ENCODE results near the gene TAF6. TPM values are rescaled to one million over a fixed set of nuclear protein-coding genes. Genes with fewer than 3 reads are reported as not detected.

TAF6 gene
- total and polyA plus RNA-seq, 10 donors = 16.5 to 44.0 (median 36.2) TPM

- H3K27me3 ChIP-seq (replicated peaks in 1 of 7) = no peaks in the 10 kb centered on the region
- H3K4me3 ChIP-seq = peak overlapping the region; percentile 58 to 99 (median 90)
- TF ChIP-seq POLR2AphosphoS5 (IDR thresholded peaks at IDR 0.05) (no peak), CTCF (IDR thresholded peaks at IDR 0.05 in 8 of 11, conservative IDR thresholded peaks at IDR 0.05 in 3 of 11) (no peak), POLR2A (IDR thresholded peaks at IDR 0.05) (no peak)
- no peaks in the 10 kb centered on the region for H3K9me3 ChIP-seq
- H3K36me3 ChIP-seq = peaks cover 7 to 69% (median 50%) of the 10 kb centered on the region in 6 donors
- DNase-seq = no peak
- intact Hi-C loops (cut with DNase I; ENCODE audit: low total_unique reads) = no loop called here
- H3K4me1 ChIP-seq = peaks cover 13 to 38% (median 32%) of the 10 kb centered on the region in 6 donors
- WGBS, 5 donors = 63 to 83% (median 77%) methylated on average over 12 of the region's 12 CpGs
- H3K27ac ChIP-seq = peak overlapping the region in 6 of 8 donors; percentile 89 to 97 (median 94)
These were observed 19.7 kb downstream of the TAF6 start for GRCh38 chr7:100099452-100099851.

GRCh38 chr7:100098913-100099312, 20.2 kb downstream of the TAF6 start:
- Histone ChIP-seq H3K4me1 (peaks cover 13 to 41% (median 32%) of the 10 kb centered on the region in 6 donors), H3K4me3 (no peak overlapping the region), H3K27me3 (replicated peaks in 1 of 7) (no peaks in the 10 kb centered on the region), H3K27ac (peak overlapping the region in 3 of 8 donors; percentile 13 to 96 (median 92)), H3K9me3 (no peaks in the 10 kb centered on the region), H3K36me3 (peaks cover 7 to 69% (median 55%) of the 10 kb centered on the region in 6 donors)
- WGBS, 5 donors = 85 to 89% (median 87%) methylated on average over 10 of the region's 10 CpGs
- TF ChIP-seq POLR2A (IDR thresholded peaks at IDR 0.05) (no peak), CTCF (IDR thresholded peaks at IDR 0.05 in 8 of 11, conservative IDR thresholded peaks at IDR 0.05 in 3 of 11) (no peak), POLR2AphosphoS5 (IDR thresholded peaks at IDR 0.05) (no peak)
- intact Hi-C loops (cut with DNase I; ENCODE audit: low total_unique reads) = no loop called here
- no peak for DNase-seq

- Histone ChIP-seq H3K4me1 (peaks cover 13 to 59% (median 19%) of the 10 kb centered on the region in 6 donors), H3K27me3 (replicated peaks in 1 of 7) (no peaks in the 10 kb centered on the region), H3K27ac (no peak overlapping the region), H3K4me3 (no peak overlapping the region), H3K36me3 (peaks cover 10 to 91% (median 87%) of the 10 kb centered on the region in 6 donors), H3K9me3 (no peaks in the 10 kb centered on the region)
- WGBS, 5 donors = 88 to 96% (median 95%) methylated on average over 17 of the region's 17 CpGs
- TF ChIP-seq CTCF (IDR thresholded peaks at IDR 0.05 in 8 of 11, conservative IDR thresholded peaks at IDR 0.05 in 3 of 11) (no peak), POLR2AphosphoS5 (IDR thresholded peaks at IDR 0.05) (peak in 1 of 3 donors; percentile 20)
- intact Hi-C loops (cut with DNase I; ENCODE audit: low total_unique reads) = no loop called here
- DNase-seq = no peak
These were observed 23.5 kb downstream of the TAF6 start for GRCh38 chr7:100095704-100096103.

DNA sequence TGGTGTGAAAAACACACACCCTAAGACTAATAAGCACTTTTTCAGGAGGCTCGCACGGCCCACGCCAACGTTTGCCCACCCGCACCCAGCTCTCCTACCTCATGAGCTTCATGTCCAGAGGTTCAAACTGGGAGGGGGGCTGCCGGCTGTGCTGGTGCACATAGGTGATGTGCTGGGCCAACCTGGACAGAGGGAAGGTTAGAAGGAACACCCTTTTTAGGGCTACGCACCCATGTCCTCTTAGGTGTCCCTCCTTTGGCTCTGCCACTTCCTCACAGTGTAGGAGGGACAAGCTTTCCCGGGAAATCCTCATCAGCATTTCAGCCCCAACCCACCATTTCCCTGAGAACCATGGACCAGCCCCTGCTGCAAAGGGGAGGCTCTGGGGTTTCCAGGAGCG, 23.9 kb downstream of the TAF6 start:
- DNase-seq = no peak
- peaks cover 13 to 63% (median 21%) of the 10 kb centered on the region in 6 donors for H3K4me1 ChIP-seq
- H3K27me3 ChIP-seq (replicated peaks in 1 of 7) = no peaks in the 10 kb centered on the region
- intact Hi-C loops (cut with DNase I; ENCODE audit: low total_unique reads) = no loop called here
- H3K36me3 ChIP-seq = peaks cover 10 to 95% (median 91%) of the 10 kb centered on the region in 6 donors
- WGBS, 5 donors = 72 to 91% (median 89%) methylated on average over 9 of the region's 9 CpGs
- TF ChIP-seq POLR2AphosphoS5 (IDR thresholded peaks at IDR 0.05) (no peak), POLR2A (IDR thresholded peaks at IDR 0.05) (no peak), CTCF (IDR thresholded peaks at IDR 0.05 in 8 of 11, conservative IDR thresholded peaks at IDR 0.05 in 3 of 11) (no peak)
- H3K9me3 ChIP-seq = no peaks in the 10 kb centered on the region
- no peak overlapping the region for H3K4me3 ChIP-seq
- no peak overlapping the region for H3K27ac ChIP-seq

Measured in spleen (tissue), 11 donors.